Measurements from ENCODE around the gene TRPM5. TPM values are rescaled to one million over a fixed set of nuclear protein-coding genes. Genes with fewer than 3 reads are reported as not detected.

The TRPM5 gene
- total RNA-seq, 2 donors from 2014 or later = 1.3 to 1.9 TPM

DNA sequence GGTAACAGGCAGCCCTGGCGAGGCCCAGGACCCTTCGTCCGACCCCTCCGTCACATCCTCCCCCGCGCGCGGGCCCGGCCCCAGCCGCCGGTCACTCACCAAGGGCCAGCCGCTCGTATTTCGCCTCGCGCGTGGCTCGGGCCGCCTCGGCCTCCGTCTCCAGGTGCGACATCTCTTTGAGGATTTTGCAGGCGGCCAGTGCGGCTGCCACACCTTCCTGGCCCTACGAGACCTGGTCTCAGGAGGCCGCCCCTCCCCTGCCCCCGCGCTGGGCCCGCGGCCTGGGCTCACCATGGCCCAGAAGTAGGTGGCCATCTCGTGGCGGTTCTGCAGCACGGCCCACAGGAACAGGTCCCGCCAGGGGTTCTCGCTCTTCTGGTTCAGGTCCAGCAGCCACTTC, 29.7 kb downstream of the TRPM5 start:
- H3K36me3 ChIP-seq = no peaks in the 10 kb centered on the region
- no peaks in the 10 kb centered on the region for H3K9me3 ChIP-seq
- intact Hi-C loops (cut with DNase I) = no loop called here
- H3K27me3 ChIP-seq = no peaks in the 10 kb centered on the region
- no peak overlapping the region for H3K27ac ChIP-seq
- H3K9ac ChIP-seq (ENCODE audit: low read depth in 2 of 2, low read length in 2 of 2) = no peak overlapping the region
- TF ChIP-seq, protein P1, sequence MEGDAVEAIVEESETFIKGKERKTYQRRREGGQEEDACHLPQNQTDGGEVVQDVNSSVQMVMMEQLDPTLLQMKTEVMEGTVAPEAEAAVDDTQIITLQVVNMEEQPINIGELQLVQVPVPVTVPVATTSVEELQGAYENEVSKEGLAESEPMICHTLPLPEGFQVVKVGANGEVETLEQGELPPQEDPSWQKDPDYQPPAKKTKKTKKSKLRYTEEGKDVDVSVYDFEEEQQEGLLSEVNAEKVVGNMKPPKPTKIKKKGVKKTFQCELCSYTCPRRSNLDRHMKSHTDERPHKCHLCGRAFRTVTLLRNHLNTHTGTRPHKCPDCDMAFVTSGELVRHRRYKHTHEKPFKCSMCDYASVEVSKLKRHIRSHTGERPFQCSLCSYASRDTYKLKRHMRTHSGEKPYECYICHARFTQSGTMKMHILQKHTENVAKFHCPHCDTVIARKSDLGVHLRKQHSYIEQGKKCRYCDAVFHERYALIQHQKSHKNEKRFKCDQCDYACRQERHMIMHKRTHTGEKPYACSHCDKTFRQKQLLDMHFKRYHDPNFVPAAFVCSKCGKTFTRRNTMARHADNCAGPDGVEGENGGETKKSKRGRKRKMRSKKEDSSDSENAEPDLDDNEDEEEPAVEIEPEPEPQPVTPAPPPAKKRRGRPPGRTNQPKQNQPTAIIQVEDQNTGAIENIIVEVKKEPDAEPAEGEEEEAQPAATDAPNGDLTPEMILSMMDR (IDR thresholded peaks at IDR 0.05) = no peak
- no peak for DNase-seq
- H3K4me3 ChIP-seq = no peak overlapping the region
- H3K4me1 ChIP-seq = no peaks in the 10 kb centered on the region

DNA sequence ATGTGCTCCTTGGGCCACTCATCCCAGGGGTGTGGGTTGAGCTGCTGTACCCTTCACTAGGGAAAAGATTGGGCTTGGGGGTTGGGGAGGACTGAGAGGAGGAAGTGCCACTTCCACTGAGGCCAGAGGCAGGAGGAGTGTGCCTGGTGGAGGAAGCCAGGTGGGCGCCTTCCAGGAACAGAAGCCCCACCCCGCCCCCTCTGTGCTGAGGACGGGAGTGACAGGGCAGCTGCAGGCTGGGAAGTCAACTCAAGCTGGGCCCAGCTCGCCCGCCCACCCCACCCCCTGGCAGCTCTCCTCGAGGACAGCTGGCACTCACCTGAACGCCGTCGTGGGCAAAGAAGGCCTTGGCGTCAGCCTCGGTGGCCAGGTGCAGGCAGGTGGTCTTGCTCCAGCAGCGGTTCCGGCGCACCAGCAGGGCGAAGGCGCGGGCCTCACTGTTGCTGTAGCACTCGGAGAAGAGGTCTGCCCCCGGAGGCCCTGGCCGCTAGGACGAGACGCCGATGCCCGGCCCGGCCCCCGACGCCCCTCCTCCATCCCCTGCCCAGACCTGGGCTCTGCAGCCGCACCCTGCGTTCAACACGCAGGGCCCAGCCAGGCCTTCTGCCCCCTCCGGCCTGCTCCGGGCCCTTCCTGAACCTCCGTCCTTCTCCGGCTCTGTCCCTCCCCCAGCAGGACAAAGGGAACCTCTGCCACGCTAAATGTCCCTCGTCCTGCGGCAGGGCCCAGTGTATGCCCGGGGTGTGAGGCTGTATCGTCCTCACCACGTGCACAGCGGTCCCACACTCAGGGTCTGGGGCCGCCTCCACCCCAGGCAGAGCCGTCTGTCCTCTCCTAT, 30.4 kb downstream of the TRPM5 start:
- no peak for DNase-seq
- no peak overlapping the region for H3K27ac ChIP-seq
- H3K9me3 ChIP-seq = no peaks in the 10 kb centered on the region
- H3K9ac ChIP-seq (ENCODE audit: low read depth in 2 of 2, low read length in 2 of 2) = no peak overlapping the region
- intact Hi-C loops (cut with DNase I) = no loop called here
- TF ChIP-seq, protein P1 (IDR thresholded peaks at IDR 0.05) = no peak
- no peaks in the 10 kb centered on the region for H3K4me1 ChIP-seq
- no peaks in the 10 kb centered on the region for H3K36me3 ChIP-seq
- no peaks in the 10 kb centered on the region for H3K27me3 ChIP-seq
- no peak overlapping the region for H3K4me3 ChIP-seq

DNA sequence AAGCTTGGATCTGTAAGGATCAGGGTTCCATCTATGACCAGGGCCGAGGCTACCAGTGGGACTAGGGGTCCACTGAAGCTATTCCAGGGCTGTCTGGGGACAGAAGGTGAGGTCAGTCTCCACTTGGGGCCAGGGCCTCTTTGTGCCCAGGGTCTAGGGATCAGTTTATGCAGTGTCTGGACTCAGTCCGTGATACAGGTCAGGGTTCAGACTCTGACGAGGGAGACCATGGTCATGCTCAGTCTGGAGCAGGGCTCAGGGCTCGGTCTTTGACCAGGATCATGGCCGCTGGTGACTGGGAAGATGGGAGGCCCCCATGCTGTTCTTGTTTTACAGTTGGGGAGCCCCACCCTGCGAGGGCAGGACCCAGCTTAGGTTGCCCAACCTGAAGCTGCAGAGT, 32.0 kb downstream of the TRPM5 start:
- Histone ChIP-seq H3K9me3 (no peaks in the 10 kb centered on the region), H3K4me3 (no peak overlapping the region), H3K9ac (ENCODE audit: low read depth in 2 of 2, low read length in 2 of 2) (no peak overlapping the region), H3K27ac (no peak overlapping the region), H3K4me1 (no peaks in the 10 kb centered on the region), H3K27me3 (no peaks in the 10 kb centered on the region), H3K36me3 (no peaks in the 10 kb centered on the region)
- intact Hi-C loops (cut with DNase I) = no loop called here
- no peak for DNase-seq
- TF ChIP-seq, protein P1 (IDR thresholded peaks at IDR 0.05) = no peak

DNA sequence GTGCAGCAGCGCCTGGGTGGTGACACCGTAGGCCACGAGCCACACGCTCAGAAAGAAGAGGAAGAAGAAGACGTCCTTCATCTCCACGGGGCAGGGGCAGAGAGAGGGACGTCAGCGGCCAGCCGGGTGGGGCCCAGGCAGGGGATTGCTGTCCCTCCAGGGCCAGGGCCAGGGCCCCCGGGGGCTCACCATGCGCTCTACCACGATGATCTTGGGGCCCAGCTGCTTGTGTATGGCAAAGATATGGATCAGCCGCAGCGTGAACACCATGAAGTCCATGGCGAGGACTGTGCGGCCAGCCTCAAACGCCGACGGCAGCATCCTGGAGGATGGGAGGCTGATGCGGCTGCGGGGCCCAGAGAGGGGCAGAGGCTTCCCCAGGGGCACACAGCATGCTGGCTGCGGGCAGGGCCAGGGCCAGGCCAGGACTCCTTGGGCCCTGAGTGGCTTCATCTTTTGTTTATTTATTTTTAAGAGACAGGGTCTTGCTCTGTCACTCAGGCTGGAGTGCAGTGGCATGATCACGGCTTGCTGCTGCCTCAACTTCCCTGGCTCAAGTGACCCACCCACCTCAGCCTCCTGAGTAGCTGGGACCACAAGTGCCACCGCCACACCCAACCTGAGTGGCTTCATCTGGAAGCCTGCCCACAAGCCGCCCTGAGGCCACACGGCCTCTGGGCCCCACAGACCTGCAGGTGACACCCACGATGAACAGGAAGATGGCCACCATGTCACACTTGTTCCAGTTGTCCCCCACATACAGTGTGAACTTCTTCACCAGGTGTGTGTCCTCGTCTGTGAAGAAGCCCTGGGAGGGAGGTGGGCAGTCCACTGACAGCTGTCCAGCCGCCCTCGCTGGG, 32.6 kb downstream of the TRPM5 start:
- Histone ChIP-seq H3K4me1 (no peaks in the 10 kb centered on the region), H3K27ac (no peak overlapping the region), H3K9ac (ENCODE audit: low read depth in 2 of 2, low read length in 2 of 2) (no peak overlapping the region), H3K9me3 (no peaks in the 10 kb centered on the region), H3K36me3 (no peaks in the 10 kb centered on the region), H3K4me3 (no peak overlapping the region), H3K27me3 (no peaks in the 10 kb centered on the region)
- intact Hi-C loops (cut with DNase I) = no loop called here
- DNase-seq = no peak
- TF ChIP-seq, protein P1 (IDR thresholded peaks at IDR 0.05) = no peak

DNA sequence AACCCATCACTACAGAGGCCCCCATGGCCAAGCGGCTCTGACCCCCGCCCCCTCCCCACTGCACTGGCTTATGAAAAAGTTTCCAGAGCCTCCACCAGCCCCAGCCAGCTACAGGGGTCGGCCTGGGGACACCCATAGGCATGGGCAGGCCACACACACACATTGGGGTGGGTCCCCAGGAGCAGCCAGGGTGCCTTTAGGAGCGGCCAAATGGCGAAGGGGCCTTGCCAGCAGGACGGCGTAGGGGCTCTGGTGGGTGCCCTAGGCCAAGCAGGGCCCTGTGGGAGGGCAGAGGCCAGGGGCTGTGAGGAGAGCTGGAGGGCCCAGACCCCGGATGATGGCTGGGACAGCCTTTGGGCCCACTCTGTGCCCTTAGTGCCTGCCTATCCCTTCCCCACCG, 33.7 kb downstream of the TRPM5 start:
- intact Hi-C loops (cut with DNase I) = no loop called here

More for the DNA sequence above, 33.7 kb downstream of the TRPM5 start:
- H3K27me3 ChIP-seq = no peaks in the 10 kb centered on the region
- TF ChIP-seq, protein P1 (IDR thresholded peaks at IDR 0.05) = no peak
- no peaks in the 10 kb centered on the region for H3K4me1 ChIP-seq
- DNase-seq = no peak
- H3K9ac ChIP-seq (ENCODE audit: low read depth in 2 of 2, low read length in 2 of 2) = no peak overlapping the region
- no peak overlapping the region for H3K27ac ChIP-seq
- no peaks in the 10 kb centered on the region for H3K36me3 ChIP-seq
- no peak overlapping the region for H3K4me3 ChIP-seq
- H3K9me3 ChIP-seq = no peaks in the 10 kb centered on the region

Data from colonic mucosa (tissue), 4 donors.